ENCODE measurements around the gene SLC2A8.

SLC2A8 gene

GRCh38 chr9:127396808-127397645, at the start of gene SLC2A8:
Gene SLC2A8 (plus strand): TSS chr9:127397169. CDS start chr9:127397231, 62 bp downstream.
- DNase-seq (ENCODE audit: low spot score), result peak; percentile 100

- DNase-seq (ENCODE audit: low spot score), result no peak
These were observed 48.9 kb upstream of the SLC2A8 start for GRCh38 chr9:127347831-127348776.

GRCh38 chr9:127349483-127350113, 47.4 kb upstream of the SLC2A8 start:
- no peak for DNase-seq (ENCODE audit: low spot score)

GRCh38 chr9:127351182-127352166, 45.5 kb upstream of the SLC2A8 start:
- no peak for DNase-seq (ENCODE audit: low spot score)

GRCh38 chr9:127353882-127354281, 43.1 kb upstream of the SLC2A8 start:
- DNase-seq (ENCODE audit: low spot score), result no peak

- DNase-seq (ENCODE audit: low spot score), result no peak
These were observed 40.1 kb upstream of the SLC2A8 start for GRCh38 chr9:127356906-127357305.

- no peak for DNase-seq (ENCODE audit: low spot score)
These were observed 38.9 kb upstream of the SLC2A8 start for GRCh38 chr9:127358023-127358535.

GRCh38 chr9:127358770-127359169, 38.2 kb upstream of the SLC2A8 start:
- no peak for DNase-seq (ENCODE audit: low spot score)

- no peak for DNase-seq (ENCODE audit: low spot score)
These were observed 36.7 kb upstream of the SLC2A8 start for GRCh38 chr9:127360250-127360649.

- DNase-seq (ENCODE audit: low spot score), result no peak
These were observed 36.1 kb upstream of the SLC2A8 start for GRCh38 chr9:127360829-127361228.

GRCh38 chr9:127361561-127361960, 35.4 kb upstream of the SLC2A8 start:
- no peak for DNase-seq (ENCODE audit: low spot score)

GRCh38 chr9:127362829-127363228, 34.1 kb upstream of the SLC2A8 start:
- no peak for DNase-seq (ENCODE audit: low spot score)

- no peak for DNase-seq (ENCODE audit: low spot score)
These were observed 31.5 kb upstream of the SLC2A8 start for GRCh38 chr9:127365461-127365860.

- DNase-seq (ENCODE audit: low spot score), result peak; percentile 17
These were observed 30.4 kb upstream of the SLC2A8 start for GRCh38 chr9:127366594-127366993.

GRCh38 chr9:127368852-127369402, 28.0 kb upstream of the SLC2A8 start:
- DNase-seq (ENCODE audit: low spot score), result no peak

GRCh38 chr9:127369428-127369827, 27.5 kb upstream of the SLC2A8 start:
- no peak for DNase-seq (ENCODE audit: low spot score)

GRCh38 chr9:127370147-127370579, 26.8 kb upstream of the SLC2A8 start:
- no peak for DNase-seq (ENCODE audit: low spot score)

GRCh38 chr9:127370672-127371648, 26.0 kb upstream of the SLC2A8 start:
- DNase-seq (ENCODE audit: low spot score), result no peak

- no peak for DNase-seq (ENCODE audit: low spot score)
These were observed 16.5 kb upstream of the SLC2A8 start for GRCh38 chr9:127380479-127380878.
